ENCODE data around the gene SLC18B1. TPM values are rescaled to one million over a fixed set of nuclear protein-coding genes. Genes with fewer than 3 reads are reported as not detected.

SLC18B1 gene
- total and polyA plus RNA-seq, 10 donors, result 6.0 to 19.1 (median 11.6) TPM

- Histone ChIP-seq H3K27me3 (replicated peaks in 1 of 7) (no peaks in the 10 kb centered on the region), H3K4me3 (no peak overlapping the region), H3K36me3 (peaks cover 0 to 6% (median under 1%) of the 10 kb centered on the region in 6 donors), H3K9me3 (no peaks in the 10 kb centered on the region), H3K27ac (no peak overlapping the region), H3K4me1 (peaks cover 2 to 58% (median 26%) of the 10 kb centered on the region in 6 donors)
- TF ChIP-seq POLR2AphosphoS5 (IDR thresholded peaks at IDR 0.05), result no peak
- no peak for DNase-seq
- intact Hi-C loops (cut with DNase I; ENCODE audit: low total_unique reads), result loop anchor here (10.0 kb wide), 1 partner anchor 90 kb away; no protein-coding TSS in a partner anchor
These were observed 34.1 kb downstream of the SLC18B1 start for GRCh38 chr6:132764370-132764769.

DNA sequence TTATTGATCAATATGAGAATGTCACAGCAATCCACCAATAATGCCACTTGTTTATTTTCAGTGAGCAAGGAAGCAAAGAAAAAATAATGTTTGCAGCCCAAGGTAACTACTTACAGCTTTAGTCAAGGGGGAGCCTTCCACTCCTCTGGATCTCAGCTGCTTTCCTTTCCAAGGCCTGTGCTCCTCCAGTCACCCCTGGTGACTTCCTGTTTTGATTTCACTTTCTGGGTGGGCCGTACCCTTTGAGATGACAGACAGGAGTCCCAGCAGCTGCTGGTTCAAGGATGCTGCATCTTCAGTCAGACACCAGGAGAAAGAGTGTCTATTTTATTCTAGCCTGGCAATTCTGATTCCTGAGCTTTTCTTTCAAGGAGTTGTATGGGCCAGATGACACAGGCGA is 35.2 kb downstream of the SLC18B1 start:
- WGBS, 5 donors, result 24 to 44% (median 37%) methylated on average over 2 of the region's 2 CpGs
- H3K27ac ChIP-seq, result peak overlapping the region in 7 of 8 donors; percentile 4 to 73 (median 59)
- intact Hi-C loops (cut with DNase I; ENCODE audit: low total_unique reads), result loop anchor here (10.0 kb wide), 1 partner anchor 88 kb away; no protein-coding TSS in a partner anchor

DNA sequence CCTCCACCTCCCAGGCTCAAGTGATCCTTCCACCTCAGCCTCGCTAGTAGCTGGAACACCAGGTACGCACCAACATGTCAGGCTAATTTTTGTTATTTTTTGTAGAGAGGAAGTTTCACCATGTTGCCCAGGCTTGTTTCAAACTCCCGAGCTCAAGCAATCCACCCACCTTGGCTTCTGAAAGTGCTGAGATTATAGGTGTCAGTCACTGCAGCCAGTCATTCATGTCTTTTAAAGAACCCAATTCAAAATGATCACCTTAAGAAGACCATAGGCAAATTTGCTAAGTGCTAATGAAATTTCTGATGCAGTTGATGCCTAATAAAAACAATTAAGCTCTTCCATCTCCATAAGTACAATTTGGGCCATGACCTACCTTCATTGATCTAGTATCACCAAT is 38.2 kb downstream of the SLC18B1 start:
- intact Hi-C loops (cut with DNase I; ENCODE audit: low total_unique reads), result loop anchor here (10.0 kb wide), 1 partner anchor 85 kb away; no protein-coding TSS in a partner anchor

More for the DNA sequence above, 35.2 kb downstream of the SLC18B1 start:
- Histone ChIP-seq H3K27me3 (replicated peaks in 1 of 7) (no peaks in the 10 kb centered on the region), H3K4me1 (peaks cover 2 to 69% (median 31%) of the 10 kb centered on the region in 6 donors), H3K9me3 (no peaks in the 10 kb centered on the region), H3K36me3 (no peaks in the 10 kb centered on the region), H3K4me3 (peak overlapping the region in 7 of 8 donors; percentile 4 to 58 (median 17))
- DNase-seq, result peak; percentile 74
- peak in 1 of 3 donors; percentile 60 for TF ChIP-seq POLR2AphosphoS5 (IDR thresholded peaks at IDR 0.05)
- TF ChIP-seq, protein P1, sequence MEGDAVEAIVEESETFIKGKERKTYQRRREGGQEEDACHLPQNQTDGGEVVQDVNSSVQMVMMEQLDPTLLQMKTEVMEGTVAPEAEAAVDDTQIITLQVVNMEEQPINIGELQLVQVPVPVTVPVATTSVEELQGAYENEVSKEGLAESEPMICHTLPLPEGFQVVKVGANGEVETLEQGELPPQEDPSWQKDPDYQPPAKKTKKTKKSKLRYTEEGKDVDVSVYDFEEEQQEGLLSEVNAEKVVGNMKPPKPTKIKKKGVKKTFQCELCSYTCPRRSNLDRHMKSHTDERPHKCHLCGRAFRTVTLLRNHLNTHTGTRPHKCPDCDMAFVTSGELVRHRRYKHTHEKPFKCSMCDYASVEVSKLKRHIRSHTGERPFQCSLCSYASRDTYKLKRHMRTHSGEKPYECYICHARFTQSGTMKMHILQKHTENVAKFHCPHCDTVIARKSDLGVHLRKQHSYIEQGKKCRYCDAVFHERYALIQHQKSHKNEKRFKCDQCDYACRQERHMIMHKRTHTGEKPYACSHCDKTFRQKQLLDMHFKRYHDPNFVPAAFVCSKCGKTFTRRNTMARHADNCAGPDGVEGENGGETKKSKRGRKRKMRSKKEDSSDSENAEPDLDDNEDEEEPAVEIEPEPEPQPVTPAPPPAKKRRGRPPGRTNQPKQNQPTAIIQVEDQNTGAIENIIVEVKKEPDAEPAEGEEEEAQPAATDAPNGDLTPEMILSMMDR (IDR thresholded peaks at IDR 0.05 in 8 of 11, conservative IDR thresholded peaks at IDR 0.05 in 3 of 11), result peak in 2 of 11 experiments; percentile 10 to 27
- no peak for TF ChIP-seq POLR2A (IDR thresholded peaks at IDR 0.05)

GRCh38 chr6:132758689-132759088 is 39.7 kb downstream of the SLC18B1 start:
- Histone ChIP-seq H3K4me1 (peaks cover 1 to 69% (median 39%) of the 10 kb centered on the region in 6 donors), H3K36me3 (peaks cover 0 to 31% (median under 1%) of the 10 kb centered on the region in 6 donors), H3K27ac (peak overlapping the region in 4 of 8 donors; percentile 49 to 90 (median 80)), H3K9me3 (no peaks in the 10 kb centered on the region), H3K4me3 (no peak overlapping the region), H3K27me3 (replicated peaks in 1 of 7) (no peaks in the 10 kb centered on the region)
- no peak for DNase-seq
- no peak for TF ChIP-seq POLR2AphosphoS5 (IDR thresholded peaks at IDR 0.05)
- no peak for TF ChIP-seq POLR2A (IDR thresholded peaks at IDR 0.05)
- TF ChIP-seq, protein P1 (IDR thresholded peaks at IDR 0.05 in 8 of 11, conservative IDR thresholded peaks at IDR 0.05 in 3 of 11), result no peak
- intact Hi-C loops (cut with DNase I; ENCODE audit: low total_unique reads), result no loop called here
- 89 to 97% (median 96%) methylated on average over 2 of the region's 2 CpGs for WGBS, 5 donors

More for the DNA sequence above, 38.2 kb downstream of the SLC18B1 start:
- no peaks in the 10 kb centered on the region for H3K9me3 ChIP-seq
- 84 to 96% (median 84%) methylated on average over 3 of the region's 3 CpGs for WGBS, 5 donors
- no peak overlapping the region for H3K4me3 ChIP-seq
- peaks cover 2 to 77% (median 41%) of the 10 kb centered on the region in 6 donors for H3K4me1 ChIP-seq
- H3K27ac ChIP-seq, result peak overlapping the region in 1 of 8 donors; percentile 1
- no peak for DNase-seq
- H3K36me3 ChIP-seq, result peaks cover 0 to 17% (median 0%) of the 10 kb centered on the region in 6 donors
- H3K27me3 ChIP-seq (replicated peaks in 1 of 7), result no peaks in the 10 kb centered on the region
- no peak for TF ChIP-seq POLR2A (IDR thresholded peaks at IDR 0.05)
- no peak for TF ChIP-seq POLR2AphosphoS5 (IDR thresholded peaks at IDR 0.05)
- TF ChIP-seq, protein P1 (IDR thresholded peaks at IDR 0.05 in 8 of 11, conservative IDR thresholded peaks at IDR 0.05 in 3 of 11), result no peak

All from spleen (tissue), 11 donors.